Gastroesophageal sphincter (tissue), 4 donors: ENCODE data around the gene TMEM258. TPM values are rescaled to one million over a fixed set of nuclear protein-coding genes. Genes with fewer than 3 reads are reported as not detected.

ENCODE experiments used
- ATAC-seq: fragments of 150-250 bp; one replicate; pipeline ENCODE4 v1.9.1; 2016; ENCODE audit warnings: mild to moderate bottlenecking, moderate library complexity
- H3K27ac ChIP-seq, 4 donors: fragments of 200-600 bp; sonication (generic) in 3 of 4; 1 replicate in 3 of 4; 2 replicates in 1 of 4; pipeline ENCODE4 v1.5.1; 2016 to 2019
- H3K27me3 ChIP-seq: fragments of 200-600 bp; sonication (generic); one replicate; pipeline ENCODE4 v1.5.1; 2019
- H3K36me3 ChIP-seq, 2 donors: fragments of 200-600 bp; sonication (generic); one replicate each; pipeline ENCODE4 v1.5.1; 2019; ENCODE audit warnings: control low read depth in 1 of 2
- H3K4me1 ChIP-seq, 3 donors: fragments of 200-600 bp; sonication (generic); 1 replicate in 2 of 3; 2 replicates in 1 of 3; pipeline ENCODE4 v1.5.1; 2016 to 2019; ENCODE audit warnings: control low read depth in 2 of 3
- H3K4me3 ChIP-seq, 2 donors: fragments of 200-600 bp; sonication (generic); one replicate each; pipeline ENCODE4 v1.5.1; 2019; ENCODE audit warnings: mild to moderate bottlenecking in 1 of 2, moderate library complexity in 1 of 2
- H3K9me3 ChIP-seq, 3 donors: fragments of 200-600 bp; sonication (generic); one replicate each; pipeline ENCODE4 v1.5.1; 2017 to 2019; ENCODE audit warnings: control low read depth in 2 of 3
- EP300 ChIP-seq: sonication (generic); formaldehyde crosslinking; IDR thresholded peaks from one replicate; pipeline ENCODE4 v1.6.1; 2017; ENCODE audit warnings: antibody characterized with exemption, mild to moderate bottlenecking
- POLR2A ChIP-seq, 2 donors: fragments of 450-650 bp; IDR thresholded peaks; one replicate each; pipeline ENCODE4 v1.6.1; 2017; ENCODE audit warnings: antibody characterized with exemption in 2 of 2, mild to moderate bottlenecking in 2 of 2, moderate library complexity in 1 of 2
- POLR2AphosphoS5 ChIP-seq: sonication (generic); formaldehyde crosslinking; IDR thresholded peaks from one replicate; pipeline ENCODE4 v1.6.1; 2017; ENCODE audit warnings: antibody characterized with exemption
- WGBS, 2 donors: methylation state at CpG; one replicate each; pipeline ENCODE4 v1.1.5; 2018; ENCODE audit warnings: low coverage in 1 of 2; 5-methylcytosine and 5-hydroxymethylcytosine counted together
- total RNA-seq, 4 donors: library from RNA; depleted of rRNA; stranded (reverse); fragments of >200 nt; gene quantifications; one replicate each; pipeline ENCODE4 v1.1.0, GENCODE V29; 2016
- TF ChIP-seq, protein P1 (sequence below), 4 experiments: fragments of 200-600 bp in 2 of 4; fragments of 450-650 bp in 2 of 4; sonication (generic) in 1 of 4; IDR thresholded peaks; one replicate each; pipeline ENCODE4 v1.5.1; 2017 to 2019; ENCODE audit warnings: antibody characterized with exemption in 4 of 4, mild to moderate bottlenecking in 2 of 4, moderate library complexity in 2 of 4

The TMEM258 gene
- total RNA-seq, 4 donors from 2014 or later: 31.4 to 36.7 (median 33.3) TPM

DNA sequence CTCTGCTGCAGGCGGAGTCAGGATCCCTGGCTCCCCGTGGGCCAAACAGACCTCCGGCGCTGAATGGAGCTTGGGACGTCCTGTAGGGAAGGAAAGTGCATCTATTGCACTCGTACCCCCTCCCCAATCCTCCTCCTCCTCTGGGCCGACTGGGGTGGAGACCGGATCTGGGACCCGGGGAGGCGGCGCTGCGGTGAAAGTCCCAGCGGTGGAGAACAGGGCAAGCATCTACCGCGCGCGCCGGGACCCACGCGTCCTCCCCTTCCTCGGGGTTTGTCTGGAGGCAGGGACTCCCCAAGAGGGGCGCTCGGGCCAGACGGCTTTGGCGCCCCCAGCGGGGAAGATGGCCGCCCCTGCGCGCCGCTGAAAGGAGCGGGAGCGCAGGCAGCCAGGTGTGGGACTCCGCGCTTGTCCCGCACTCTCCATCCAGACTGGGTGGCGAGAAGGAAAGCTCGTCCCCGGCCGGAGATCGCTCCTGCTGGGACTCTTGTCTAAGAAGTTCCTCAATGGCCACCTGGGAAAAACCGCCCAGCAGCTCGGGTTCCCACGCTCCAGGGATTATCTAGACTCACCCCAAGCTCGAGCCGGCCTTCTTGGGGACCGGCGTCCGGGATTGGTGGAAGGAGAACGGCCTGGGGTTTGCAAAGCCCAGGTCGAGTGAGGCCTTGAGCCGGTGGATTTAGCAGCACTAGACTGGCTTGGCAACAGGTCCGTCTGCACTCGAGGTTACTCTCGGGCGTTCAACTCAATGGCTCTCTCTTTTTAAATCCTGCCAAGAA is 36.4 kb upstream of the TMEM258 start:
- Histone ChIP-seq H3K27me3 (no peaks in the 10 kb centered on the region), H3K9me3 (no peaks in the 10 kb centered on the region), H3K36me3 (no peaks in the 10 kb centered on the region), H3K4me3 (peak overlapping the region; percentile 42 to 75), H3K4me1 (peaks cover 3 to 68% (median 24%) of the 10 kb centered on the region in 3 donors), H3K27ac (peak overlapping the region; percentile 79 to 93 (median 84))
- 0% methylated on average over 5 to 11 of the region's 55 CpGs for WGBS, 2 donors
- ATAC-seq: peak; percentile 20
- TF ChIP-seq POLR2AphosphoS5 (no peak), EP300 (no peak), POLR2A (IDR thresholded peaks at IDR 0.05) (peak; percentile 10 to 28)
- TF ChIP-seq, protein P1, sequence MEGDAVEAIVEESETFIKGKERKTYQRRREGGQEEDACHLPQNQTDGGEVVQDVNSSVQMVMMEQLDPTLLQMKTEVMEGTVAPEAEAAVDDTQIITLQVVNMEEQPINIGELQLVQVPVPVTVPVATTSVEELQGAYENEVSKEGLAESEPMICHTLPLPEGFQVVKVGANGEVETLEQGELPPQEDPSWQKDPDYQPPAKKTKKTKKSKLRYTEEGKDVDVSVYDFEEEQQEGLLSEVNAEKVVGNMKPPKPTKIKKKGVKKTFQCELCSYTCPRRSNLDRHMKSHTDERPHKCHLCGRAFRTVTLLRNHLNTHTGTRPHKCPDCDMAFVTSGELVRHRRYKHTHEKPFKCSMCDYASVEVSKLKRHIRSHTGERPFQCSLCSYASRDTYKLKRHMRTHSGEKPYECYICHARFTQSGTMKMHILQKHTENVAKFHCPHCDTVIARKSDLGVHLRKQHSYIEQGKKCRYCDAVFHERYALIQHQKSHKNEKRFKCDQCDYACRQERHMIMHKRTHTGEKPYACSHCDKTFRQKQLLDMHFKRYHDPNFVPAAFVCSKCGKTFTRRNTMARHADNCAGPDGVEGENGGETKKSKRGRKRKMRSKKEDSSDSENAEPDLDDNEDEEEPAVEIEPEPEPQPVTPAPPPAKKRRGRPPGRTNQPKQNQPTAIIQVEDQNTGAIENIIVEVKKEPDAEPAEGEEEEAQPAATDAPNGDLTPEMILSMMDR (IDR thresholded peaks at IDR 0.05): peak in 2 of 4 experiments; percentile 39 to 59

DNA sequence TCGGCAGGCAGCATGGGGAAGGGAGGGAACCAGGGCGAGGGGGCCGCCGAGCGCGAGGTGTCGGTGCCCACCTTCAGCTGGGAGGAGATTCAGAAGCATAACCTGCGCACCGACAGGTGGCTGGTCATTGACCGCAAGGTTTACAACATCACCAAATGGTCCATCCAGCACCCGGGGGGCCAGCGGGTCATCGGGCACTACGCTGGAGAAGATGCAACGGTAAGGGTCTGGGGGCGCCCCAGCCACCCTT is 35.9 kb upstream of the TMEM258 start:
- Histone ChIP-seq H3K4me1 (peaks cover 3 to 64% (median 24%) of the 10 kb centered on the region in 3 donors), H3K27ac (peak overlapping the region; percentile 79 to 93 (median 84))
- WGBS, 2 donors: 0% methylated on average over 3 to 13 of the region's 16 CpGs

DNA sequence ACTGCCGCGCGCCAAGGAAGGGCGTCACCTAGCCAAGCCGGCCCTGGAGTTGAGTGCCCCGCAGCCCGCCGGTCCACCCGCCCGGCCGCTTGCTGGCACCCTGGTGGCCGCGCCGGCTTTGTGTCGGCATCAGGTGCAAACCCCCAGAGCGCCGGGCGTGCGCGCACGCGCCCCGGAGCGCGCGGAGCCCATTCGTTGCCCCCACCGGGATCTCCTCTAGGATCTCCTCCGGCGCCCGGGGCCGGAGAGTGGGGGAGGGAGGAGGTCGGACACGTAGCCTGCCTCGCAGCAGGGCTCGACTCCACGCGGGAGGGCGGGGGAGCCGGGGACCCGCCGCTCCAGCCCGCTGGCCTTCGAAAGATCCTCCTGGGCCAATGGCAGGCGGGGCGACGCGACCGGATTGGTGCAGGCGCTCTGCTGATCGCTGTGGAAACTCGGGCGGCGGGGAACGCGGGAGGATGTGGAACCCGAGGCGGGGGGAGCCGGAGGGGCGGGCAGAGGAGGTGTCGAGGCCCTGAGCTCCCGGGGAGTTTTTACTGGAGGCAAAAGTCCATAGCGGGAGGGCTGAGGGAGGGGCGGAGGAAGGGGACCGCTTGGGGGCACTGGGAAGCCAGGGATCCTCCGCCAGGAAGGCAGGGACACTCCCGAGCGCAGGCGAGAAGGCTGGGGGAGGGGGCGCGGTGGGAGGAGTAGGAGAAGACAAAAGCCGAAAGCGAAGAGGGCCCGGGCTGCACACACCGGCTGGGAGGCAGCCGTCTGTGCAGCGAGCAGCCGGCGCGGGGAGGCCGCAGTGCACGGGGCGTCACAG is 35.4 kb upstream of the TMEM258 start, which contains the start of gene FADS2:
FADS2 (plus strand) TSS at position 730 of the 808 bp plus-strand sequence. CDS start 91 bp downstream, outside the sequence.
- Histone ChIP-seq H3K27ac (peak within 1 kb of the TSS; percentile 79 to 93 (median 84)), H3K36me3 (no peaks in the 10 kb centered on the region), H3K27me3 (no peaks in the 10 kb centered on the region), H3K4me3 (peak within 1 kb of the TSS; percentile 42 to 75), H3K4me1 (peaks cover 3 to 62% (median 24%) of the 10 kb centered on the region in 3 donors), H3K9me3 (no peaks in the 10 kb centered on the region)
- WGBS, 2 donors: 0 to 1% methylated on average over 1 to 22 of the region's 83 CpGs
- TF ChIP-seq, protein P1 (IDR thresholded peaks at IDR 0.05): peak in 3 of 4 experiments; percentile 5 to 42 (median 40)
- TF ChIP-seq POLR2AphosphoS5 (peak; percentile 56), EP300 (no peak), POLR2A (IDR thresholded peaks at IDR 0.05) (peak; percentile 69 to 75)
- ATAC-seq: peak; percentile 86

More for the DNA sequence above, 35.9 kb upstream of the TMEM258 start:
- TF ChIP-seq POLR2AphosphoS5: no peak
- TF ChIP-seq, protein P1 (IDR thresholded peaks at IDR 0.05): no peak
- TF ChIP-seq POLR2A (IDR thresholded peaks at IDR 0.05): no peak
- TF ChIP-seq EP300: no peak
- Histone ChIP-seq H3K9me3 (no peaks in the 10 kb centered on the region), H3K27me3 (no peaks in the 10 kb centered on the region), H3K36me3 (no peaks in the 10 kb centered on the region), H3K4me3 (peak overlapping the region; percentile 42 to 75)
- no peak for ATAC-seq

DNA sequence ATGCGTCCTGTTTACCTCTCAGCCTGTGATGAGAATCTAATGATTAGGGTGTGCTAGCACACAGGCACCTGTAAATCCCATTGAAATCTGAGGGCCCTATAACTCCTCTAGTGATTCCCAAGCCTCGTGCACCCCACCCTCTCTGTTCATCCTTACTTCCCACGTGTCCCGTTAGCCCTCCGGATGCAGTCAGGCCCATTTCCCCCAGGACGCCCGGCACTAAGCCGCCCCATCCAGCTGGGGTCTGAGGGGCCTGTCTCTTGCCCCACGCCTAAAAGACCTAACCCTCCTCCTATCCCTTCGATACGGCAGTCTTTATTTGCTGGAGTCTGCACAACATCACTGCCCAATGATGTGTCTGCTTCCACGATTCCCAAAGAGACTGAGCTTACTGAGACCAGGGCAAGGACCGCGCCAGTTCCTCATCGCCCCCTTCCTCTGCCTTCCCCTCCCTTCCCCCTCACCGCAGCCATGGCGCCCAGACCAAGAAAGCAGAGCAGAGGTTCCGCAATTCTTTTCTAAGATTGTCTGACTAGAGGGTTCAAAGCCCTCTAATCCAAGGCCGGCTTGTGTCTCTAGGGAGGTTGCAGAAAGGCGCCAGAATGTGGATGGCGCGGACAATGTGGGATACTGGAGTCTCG is 34.7 kb upstream of the TMEM258 start:
- Histone ChIP-seq H3K9me3 (no peaks in the 10 kb centered on the region), H3K27me3 (no peaks in the 10 kb centered on the region), H3K36me3 (no peaks in the 10 kb centered on the region), H3K4me3 (peak overlapping the region; percentile 42 to 75), H3K27ac (peak overlapping the region; percentile 79 to 93 (median 84)), H3K4me1 (peaks cover 3 to 54% (median 24%) of the 10 kb centered on the region in 3 donors)
- no peak for TF ChIP-seq EP300
- TF ChIP-seq, protein P1 (IDR thresholded peaks at IDR 0.05): no peak
- TF ChIP-seq POLR2A (IDR thresholded peaks at IDR 0.05): no peak
- no peak for TF ChIP-seq POLR2AphosphoS5
- ATAC-seq: peak; percentile 1
- WGBS, 2 donors: 17 to 24% methylated on average over 5 to 15 of the region's 23 CpGs
